Lung (tissue), 12 donors: Measurements from ENCODE around the gene SLC2A6. TPM values are rescaled to one million over a fixed set of nuclear protein-coding genes. Genes with fewer than 3 reads are reported as not detected.

Experiments
- ATAC-seq: fragments of 200-7000 bp; cut with Tn5 transposase; one replicate; pipeline ENCODE4 v1.9.1; 2020; ENCODE audit warnings: moderate number of reproducible peaks; ENCODE audit not compliant: insufficient read depth, low FRiP score
- DNase-seq, 3 donors: peaks; one replicate each; pipeline ENCODE4 v3.0.0-alpha.2; 2013 to 2017
- H3K27ac ChIP-seq, 2 donors: one replicate each; pipeline ENCODE4 v1.5.1; 2013; ENCODE audit warnings: mild to moderate bottlenecking in 2 of 2, moderate library complexity in 2 of 2, control low read depth in 1 of 2, inconsistent platforms in 1 of 2, low read depth in 1 of 2, low read length in 1 of 2
- H3K27me3 ChIP-seq, 3 donors: one replicate each; pipeline ENCODE4 v1.5.1; 2013; ENCODE audit warnings: low read length in 2 of 3; ENCODE audit not compliant: control insufficient read depth in 3 of 3, insufficient read depth in 3 of 3
- H3K36me3 ChIP-seq, 4 donors: one replicate each; pipeline ENCODE4 v1.5.1; 2013; ENCODE audit warnings: low read length in 4 of 4, mild to moderate bottlenecking in 1 of 4, moderate library complexity in 1 of 4; ENCODE audit not compliant: control insufficient read depth in 4 of 4, insufficient read depth in 4 of 4
- H3K4me1 ChIP-seq, 5 donors: one replicate each; pipeline ENCODE4 v1.5.1; 2013; ENCODE audit warnings: low read length in 5 of 5, mild to moderate bottlenecking in 2 of 5, moderate library complexity in 1 of 5; ENCODE audit not compliant: control insufficient read depth in 5 of 5, insufficient read depth in 5 of 5
- H3K4me3 ChIP-seq: one replicate; pipeline ENCODE4 v1.5.1; 2013; ENCODE audit warnings: mild to moderate bottlenecking, control low read depth, moderate library complexity
- H3K9ac ChIP-seq, 2 donors: one replicate each; pipeline ENCODE4 v1.5.1; 2013; ENCODE audit warnings: low read length in 2 of 2, control low read depth in 1 of 2; ENCODE audit not compliant: insufficient read depth in 1 of 2
- H3K9me3 ChIP-seq, 4 donors: one replicate each; pipeline ENCODE4 v1.5.1; 2013; ENCODE audit warnings: low read length in 3 of 4, mild to moderate bottlenecking in 1 of 4, moderate library complexity in 1 of 4; ENCODE audit not compliant: control insufficient read depth in 4 of 4, insufficient read depth in 3 of 4
- CTCF ChIP-seq: IDR thresholded peaks from 2 replicates; pipeline ENCODE4 v1.5.1; 2012; ENCODE audit warnings: mild to moderate bottlenecking; ENCODE audit errors: control extremely low read depth, extremely low read depth
- WGBS, 2 donors: extraction: QIAGEN DNeasy Blood & Tissue Kit; methylation state at CpG; one replicate each; pipeline ENCODE4 v1.1.7; 2013; 5-methylcytosine and 5-hydroxymethylcytosine counted together
- polyA plus RNA-seq, 2 donors: library from polyadenylated mRNA; stranded (reverse); fragments of 200-250 nt; gene quantifications; one replicate each; pipeline ENCODE4 v1.2.1, GENCODE V29; 2013
- total RNA-seq, 2 donors: library from RNA; depleted of rRNA in 1 of 2; stranded (reverse); fragments of >200 nt in 1 of 2; gene quantifications; one replicate each; pipeline ENCODE4 v1.2.1, GENCODE V29; 2014 to 2021
- donor health status: control.
- donor health status: control.
- donor health status: Bipolar disorder and iron deficiency.
- donor health status: healthy.
- donor health status: DM: yes; HTN: yes; CAD: no.

The SLC2A6 gene
- total and polyA plus RNA-seq, 4 donors: 8.4 to 49.6 (median 18.5) TPM

DNA sequence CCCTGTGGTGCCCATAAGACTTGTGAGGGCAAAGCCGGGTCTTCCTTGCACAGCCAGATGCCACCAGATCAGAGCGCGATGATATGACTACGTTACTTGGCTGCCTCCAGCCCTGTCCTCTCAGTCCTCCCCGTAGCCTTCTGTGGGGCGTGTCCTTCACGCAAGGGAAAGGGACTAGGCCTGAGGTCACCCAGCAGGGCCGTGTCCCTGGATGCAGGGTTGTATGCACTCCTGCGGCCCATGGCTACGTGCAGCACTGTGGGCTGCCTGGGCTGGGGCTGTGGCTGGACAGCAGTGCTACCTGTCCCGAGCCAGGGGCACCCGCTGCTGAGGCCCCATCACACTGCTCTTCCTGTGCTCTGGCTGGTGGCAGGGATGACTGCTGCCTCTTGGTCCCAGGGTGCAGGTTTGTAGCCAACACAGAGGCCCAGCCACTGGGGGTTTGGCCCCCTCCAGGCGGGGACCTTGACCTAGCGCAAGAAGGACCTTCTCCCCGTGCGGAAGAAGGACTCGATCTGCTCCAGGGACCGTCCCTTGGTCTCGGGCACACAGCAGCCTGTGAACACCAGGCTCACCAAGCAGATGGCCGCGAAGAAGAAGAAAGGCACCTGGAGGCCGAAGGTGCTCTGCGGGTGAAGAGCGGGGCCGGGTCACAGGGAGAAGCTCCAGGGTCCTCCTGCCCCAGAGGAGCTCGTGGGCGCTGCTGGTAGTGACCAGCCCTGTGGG lies 7.2 kb downstream of the SLC2A6 start:
- 87 to 91% methylated on average over 27 of the region's 27 CpGs for WGBS, 2 donors
- DNase-seq: no peak
- Histone ChIP-seq H3K9ac (no peak overlapping the region), H3K9me3 (no peaks in the 10 kb centered on the region), H3K27ac (no peak overlapping the region), H3K27me3 (no peaks in the 10 kb centered on the region), H3K36me3 (peaks cover 0 to 28% (median 0%) of the 10 kb centered on the region in 4 donors), H3K4me3 (no peak overlapping the region), H3K4me1 (peaks cover 0 to under 1% (median 0%) of the 10 kb centered on the region in 5 donors)
- TF ChIP-seq CTCF: no peak
- ATAC-seq: no peak

DNA sequence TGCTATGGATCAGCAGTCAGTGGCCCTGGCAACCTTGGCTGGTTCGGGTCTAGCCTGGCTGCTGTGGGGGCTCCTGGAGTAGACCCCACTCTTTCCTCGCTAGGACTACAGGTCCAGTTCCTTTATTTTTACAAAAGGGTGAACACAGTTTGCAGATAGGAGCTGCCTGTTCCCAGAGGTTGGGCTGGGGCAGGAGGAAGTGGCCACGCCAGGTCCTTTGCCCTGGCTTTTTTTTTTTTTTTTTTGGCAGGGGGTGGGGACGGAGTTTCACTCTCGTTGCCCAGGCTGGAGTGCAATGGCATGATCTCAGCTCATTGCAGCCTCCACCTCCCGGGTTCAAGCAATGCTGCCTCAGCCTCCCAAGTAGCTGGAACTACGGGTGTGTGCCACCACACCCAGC lies 7.9 kb downstream of the SLC2A6 start:
- no peak for ATAC-seq
- H3K9me3 ChIP-seq: no peaks in the 10 kb centered on the region
- H3K27me3 ChIP-seq: no peaks in the 10 kb centered on the region
- no peak for TF ChIP-seq CTCF
- WGBS, 2 donors: 61 to 62% methylated on average over 7 of the region's 7 CpGs
- no peaks in the 10 kb centered on the region for H3K4me1 ChIP-seq
- peaks cover 0 to 28% (median 0%) of the 10 kb centered on the region in 4 donors for H3K36me3 ChIP-seq
- no peak overlapping the region for H3K27ac ChIP-seq
- H3K4me3 ChIP-seq: no peak overlapping the region
- DNase-seq: no peak
- no peak overlapping the region for H3K9ac ChIP-seq

- no peak for TF ChIP-seq CTCF
- Histone ChIP-seq H3K27me3 (no peaks in the 10 kb centered on the region), H3K4me1 (no peaks in the 10 kb centered on the region), H3K36me3 (peaks cover 0 to 28% (median 0%) of the 10 kb centered on the region in 4 donors), H3K27ac (no peak overlapping the region), H3K9me3 (no peaks in the 10 kb centered on the region), H3K4me3 (no peak overlapping the region), H3K9ac (no peak overlapping the region)
- WGBS, 2 donors: 75 to 80% methylated on average over 16 of the region's 16 CpGs
- no peak for DNase-seq
- no peak for ATAC-seq
Measured at GRCh38 chr9:133470427-133470924, 8.4 kb downstream of the SLC2A6 start.
